Breast epithelium (tissue), 4 donors: ENCODE results near the gene RNLS. TPM values are rescaled to one million over a fixed set of nuclear protein-coding genes. Genes with fewer than 3 reads are reported as not detected.
"Not testable (repeated sequence)": the region's sequence is repeated elsewhere in the genome, so short reads cannot be mapped to it uniquely, and the experiment has no call there.

ENCODE experiments used
- DNase-seq, 2 donors: peaks; one replicate each; pipeline ENCODE4 v3.0.0-alpha.2; 2019; ENCODE audit warnings: low spot score in 2 of 2
- H3K27ac ChIP-seq, 2 donors: fragments of 200-600 bp; sonication (generic) in 1 of 2; one replicate each; pipeline ENCODE4 v1.5.1; 2016 to 2019; ENCODE audit warnings: mild to moderate bottlenecking in 1 of 2
- H3K27me3 ChIP-seq, 2 donors: fragments of 200-600 bp; sonication (generic) in 1 of 2; one replicate each; pipeline versions ENCODE4 v1.5.1 to v1.6.0; 2017 to 2019; ENCODE audit warnings: control low read depth in 1 of 2, mild to moderate bottlenecking in 1 of 2
- H3K36me3 ChIP-seq: fragments of 200-600 bp; one replicate; pipeline ENCODE4 v1.5.1; 2019
- H3K4me1 ChIP-seq, 2 donors: fragments of 200-600 bp; sonication (generic); one replicate each; pipeline ENCODE4 v1.5.1; 2016 to 2019; ENCODE audit warnings: control low read depth in 1 of 2
- H3K4me3 ChIP-seq, 3 donors: fragments of 200-600 bp; sonication (generic); 1 replicate in 2 of 3; 2 replicates in 1 of 3; pipeline ENCODE4 v1.5.1; 2016 to 2019; ENCODE audit warnings: mild to moderate bottlenecking in 3 of 3, moderate library complexity in 2 of 3
- H3K9me3 ChIP-seq, 2 donors: fragments of 200-600 bp; sonication (generic) in 1 of 2; one replicate each; pipeline ENCODE4 v1.5.1; 2016 to 2019; ENCODE audit warnings: control low read depth in 1 of 2
- CTCF ChIP-seq, 3 donors: fragments of 450-650 bp; IDR thresholded peaks; one replicate each; pipeline ENCODE4 v1.5.1; 2016 to 2017; ENCODE audit warnings: antibody characterized with exemption in 3 of 3, mild to moderate bottlenecking in 3 of 3, moderate library complexity in 3 of 3
- POLR2A ChIP-seq: fragments of 450-650 bp; IDR thresholded peaks from one replicate; pipeline ENCODE4 v1.6.1; 2016; ENCODE audit warnings: antibody characterized with exemption, mild to moderate bottlenecking, moderate library complexity
- POLR2AphosphoS5 ChIP-seq, 3 donors: sonication (generic); formaldehyde crosslinking; IDR thresholded peaks; one replicate each; pipeline ENCODE4 v1.6.1; 2017; ENCODE audit warnings: antibody characterized with exemption in 3 of 3
- intact Hi-C: fragments of 100-400 bp; cut with DNase I; formaldehyde crosslinking; loops from one replicate; pipeline ENCODE4 v1.15.1; 2023; ENCODE audit warnings: low total_unique reads
- total RNA-seq, 3 donors: library from RNA; depleted of rRNA; stranded (reverse); fragments of >200 nt; gene quantifications; one replicate each; pipeline ENCODE4 v1.1.0, GENCODE V29; 2016

RNLS gene
- total RNA-seq, 3 donors from 2014 or later: 27.9 to 32.1 (median 29.1) TPM

GRCh38 chr10:88491314-88491713 lies 91.8 kb downstream of the RNLS start:
- no peak for TF ChIP-seq POLR2AphosphoS5 (IDR thresholded peaks at IDR 0.05)
- TF ChIP-seq POLR2A: no peak
- no peak for TF ChIP-seq CTCF (IDR thresholded peaks at IDR 0.05)
- Histone ChIP-seq H3K36me3 (no peaks in the 10 kb centered on the region), H3K27me3 (no peaks in the 10 kb centered on the region), H3K4me3 (no peak overlapping the region), H3K27ac (no peak overlapping the region), H3K9me3 (no peaks in the 10 kb centered on the region), H3K4me1 (no peaks in the 10 kb centered on the region)
- intact Hi-C loops: no loop called here
- DNase-seq: no peak

GRCh38 chr10:88490231-88490980 lies 92.7 kb downstream of the RNLS start:
- Histone ChIP-seq H3K36me3 (no peaks in the 10 kb centered on the region), H3K27me3 (no peaks in the 10 kb centered on the region), H3K4me3 (no peak overlapping the region), H3K27ac (no peak overlapping the region), H3K9me3 (no peaks in the 10 kb centered on the region), H3K4me1 (no peaks in the 10 kb centered on the region)
- intact Hi-C loops: no loop called here
- no peak for TF ChIP-seq POLR2A
- TF ChIP-seq CTCF (IDR thresholded peaks at IDR 0.05): no peak
- no peak for TF ChIP-seq POLR2AphosphoS5 (IDR thresholded peaks at IDR 0.05)
- no peak for DNase-seq

GRCh38 chr10:88489107-88489506 lies 94.0 kb downstream of the RNLS start:
- Histone ChIP-seq H3K4me1 (no peaks in the 10 kb centered on the region), H3K27me3 (no peaks in the 10 kb centered on the region), H3K4me3 (no peak overlapping the region), H3K27ac (no peak overlapping the region), H3K36me3 (no peaks in the 10 kb centered on the region), H3K9me3 (no peaks in the 10 kb centered on the region)
- no peak for TF ChIP-seq POLR2AphosphoS5 (IDR thresholded peaks at IDR 0.05)
- no peak for DNase-seq
- intact Hi-C loops: no loop called here

GRCh38 chr10:88486816-88487215 lies 96.3 kb downstream of the RNLS start:
- H3K4me1 ChIP-seq, H3K4me3 ChIP-seq, DNase-seq: not testable (repeated sequence)

GRCh38 chr10:88482220-88482619 lies 100.9 kb downstream of the RNLS start:
- DNase-seq: no peak
- intact Hi-C loops: no loop called here
- no peaks in the 10 kb centered on the region for H3K4me1 ChIP-seq
- TF ChIP-seq CTCF (IDR thresholded peaks at IDR 0.05) (no peak), POLR2A (no peak), POLR2AphosphoS5 (IDR thresholded peaks at IDR 0.05) (no peak)
- H3K36me3 ChIP-seq: no peaks in the 10 kb centered on the region
- H3K27me3 ChIP-seq: no peaks in the 10 kb centered on the region
- no peaks in the 10 kb centered on the region for H3K9me3 ChIP-seq
- no peak overlapping the region for H3K4me3 ChIP-seq
- H3K27ac ChIP-seq: no peak overlapping the region

More at GRCh38 chr10:88486816-88487215, 96.3 kb downstream of the RNLS start:
- intact Hi-C loops, H3K9me3 ChIP-seq, H3K36me3 ChIP-seq, H3K27me3 ChIP-seq, H3K27ac ChIP-seq: not testable (repeated sequence)

GRCh38 chr10:88478256-88478655 lies 104.9 kb downstream of the RNLS start:
- Histone ChIP-seq H3K27me3 (no peaks in the 10 kb centered on the region), H3K4me3 (no peak overlapping the region), H3K36me3 (no peaks in the 10 kb centered on the region), H3K4me1 (peaks cover 0 to 3% of the 10 kb centered on the region in 2 donors), H3K27ac (no peak overlapping the region), H3K9me3 (no peaks in the 10 kb centered on the region)
- intact Hi-C loops: no loop called here
- DNase-seq: no peak
- TF ChIP-seq POLR2A (no peak), POLR2AphosphoS5 (IDR thresholded peaks at IDR 0.05) (no peak), CTCF (IDR thresholded peaks at IDR 0.05) (no peak)
